ENCODE results near the gene TEX264.

DNA sequence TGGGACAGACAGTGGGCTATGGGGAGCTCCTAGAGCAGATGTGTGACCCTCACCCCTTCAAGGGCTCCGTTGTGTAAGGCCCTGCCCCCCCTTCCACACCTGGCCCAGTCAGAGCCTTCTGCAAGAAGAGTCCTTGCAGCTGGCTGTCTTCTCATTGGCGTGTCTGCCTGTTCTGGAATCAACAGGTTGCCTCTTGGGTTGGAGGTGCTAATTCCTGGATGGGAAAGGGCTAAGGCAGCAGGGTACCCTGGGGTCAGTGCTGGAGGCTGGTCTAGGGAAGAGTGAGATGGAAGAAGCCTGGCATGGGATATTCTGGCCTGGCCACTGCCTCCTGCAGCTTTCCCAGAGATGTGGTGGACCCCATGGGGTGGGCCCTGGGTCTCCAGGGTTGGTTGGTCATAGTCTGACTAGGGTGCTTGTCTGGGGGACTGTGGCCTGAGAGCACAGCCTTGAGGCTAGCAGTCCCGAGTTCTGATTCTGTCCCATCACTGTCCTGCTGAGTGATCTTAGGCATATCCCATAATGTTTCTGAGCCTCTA is 5.1 kb downstream of the TEX264 start:
- TF ChIP-seq SP1 (CRISPR knock-in tag; conservative IDR thresholded peaks at IDR 0.05) (no peak), ZNF263 (CRISPR knock-in tag; IDR thresholded peaks at IDR 0.05; ENCODE audit: low read depth) (no peak), CREB1 (CRISPR knock-in tag; IDR thresholded peaks at IDR 0.05) (no peak), ETV6 (CRISPR knock-in tag; IDR thresholded peaks at IDR 0.05) (no peak), ZNF232 (CRISPR knock-in tag; IDR thresholded peaks at IDR 0.05) (no peak)
- TF ChIP-seq, protein P1, sequence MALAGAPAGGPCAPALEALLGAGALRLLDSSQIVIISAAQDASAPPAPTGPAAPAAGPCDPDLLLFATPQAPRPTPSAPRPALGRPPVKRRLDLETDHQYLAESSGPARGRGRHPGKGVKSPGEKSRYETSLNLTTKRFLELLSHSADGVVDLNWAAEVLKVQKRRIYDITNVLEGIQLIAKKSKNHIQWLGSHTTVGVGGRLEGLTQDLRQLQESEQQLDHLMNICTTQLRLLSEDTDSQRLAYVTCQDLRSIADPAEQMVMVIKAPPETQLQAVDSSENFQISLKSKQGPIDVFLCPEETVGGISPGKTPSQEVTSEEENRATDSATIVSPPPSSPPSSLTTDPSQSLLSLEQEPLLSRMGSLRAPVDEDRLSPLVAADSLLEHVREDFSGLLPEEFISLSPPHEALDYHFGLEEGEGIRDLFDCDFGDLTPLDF (CRISPR knock-in tag; IDR thresholded peaks at IDR 0.05) = no peak
- TF ChIP-seq, protein P2, sequence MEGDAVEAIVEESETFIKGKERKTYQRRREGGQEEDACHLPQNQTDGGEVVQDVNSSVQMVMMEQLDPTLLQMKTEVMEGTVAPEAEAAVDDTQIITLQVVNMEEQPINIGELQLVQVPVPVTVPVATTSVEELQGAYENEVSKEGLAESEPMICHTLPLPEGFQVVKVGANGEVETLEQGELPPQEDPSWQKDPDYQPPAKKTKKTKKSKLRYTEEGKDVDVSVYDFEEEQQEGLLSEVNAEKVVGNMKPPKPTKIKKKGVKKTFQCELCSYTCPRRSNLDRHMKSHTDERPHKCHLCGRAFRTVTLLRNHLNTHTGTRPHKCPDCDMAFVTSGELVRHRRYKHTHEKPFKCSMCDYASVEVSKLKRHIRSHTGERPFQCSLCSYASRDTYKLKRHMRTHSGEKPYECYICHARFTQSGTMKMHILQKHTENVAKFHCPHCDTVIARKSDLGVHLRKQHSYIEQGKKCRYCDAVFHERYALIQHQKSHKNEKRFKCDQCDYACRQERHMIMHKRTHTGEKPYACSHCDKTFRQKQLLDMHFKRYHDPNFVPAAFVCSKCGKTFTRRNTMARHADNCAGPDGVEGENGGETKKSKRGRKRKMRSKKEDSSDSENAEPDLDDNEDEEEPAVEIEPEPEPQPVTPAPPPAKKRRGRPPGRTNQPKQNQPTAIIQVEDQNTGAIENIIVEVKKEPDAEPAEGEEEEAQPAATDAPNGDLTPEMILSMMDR (IDR thresholded peaks at IDR 0.05) = no peak
- TF ChIP-seq, protein P3, sequence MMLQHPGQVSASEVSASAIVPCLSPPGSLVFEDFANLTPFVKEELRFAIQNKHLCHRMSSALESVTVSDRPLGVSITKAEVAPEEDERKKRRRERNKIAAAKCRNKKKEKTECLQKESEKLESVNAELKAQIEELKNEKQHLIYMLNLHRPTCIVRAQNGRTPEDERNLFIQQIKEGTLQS (CRISPR knock-in tag; conservative IDR thresholded peaks at IDR 0.05) = no peak
- TF ChIP-seq, protein P4, sequence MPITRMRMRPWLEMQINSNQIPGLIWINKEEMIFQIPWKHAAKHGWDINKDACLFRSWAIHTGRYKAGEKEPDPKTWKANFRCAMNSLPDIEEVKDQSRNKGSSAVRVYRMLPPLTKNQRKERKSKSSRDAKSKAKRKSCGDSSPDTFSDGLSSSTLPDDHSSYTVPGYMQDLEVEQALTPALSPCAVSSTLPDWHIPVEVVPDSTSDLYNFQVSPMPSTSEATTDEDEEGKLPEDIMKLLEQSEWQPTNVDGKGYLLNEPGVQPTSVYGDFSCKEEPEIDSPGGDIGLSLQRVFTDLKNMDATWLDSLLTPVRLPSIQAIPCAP (CRISPR knock-in tag; IDR thresholded peaks at IDR 0.05) = no peak
- TF ChIP-seq, protein P5, sequence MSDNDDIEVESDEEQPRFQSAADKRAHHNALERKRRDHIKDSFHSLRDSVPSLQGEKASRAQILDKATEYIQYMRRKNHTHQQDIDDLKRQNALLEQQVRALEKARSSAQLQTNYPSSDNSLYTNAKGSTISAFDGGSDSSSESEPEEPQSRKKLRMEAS (CRISPR knock-in tag; IDR thresholded peaks at IDR 0.05) = no peak
- TF ChIP-seq, protein P6, sequence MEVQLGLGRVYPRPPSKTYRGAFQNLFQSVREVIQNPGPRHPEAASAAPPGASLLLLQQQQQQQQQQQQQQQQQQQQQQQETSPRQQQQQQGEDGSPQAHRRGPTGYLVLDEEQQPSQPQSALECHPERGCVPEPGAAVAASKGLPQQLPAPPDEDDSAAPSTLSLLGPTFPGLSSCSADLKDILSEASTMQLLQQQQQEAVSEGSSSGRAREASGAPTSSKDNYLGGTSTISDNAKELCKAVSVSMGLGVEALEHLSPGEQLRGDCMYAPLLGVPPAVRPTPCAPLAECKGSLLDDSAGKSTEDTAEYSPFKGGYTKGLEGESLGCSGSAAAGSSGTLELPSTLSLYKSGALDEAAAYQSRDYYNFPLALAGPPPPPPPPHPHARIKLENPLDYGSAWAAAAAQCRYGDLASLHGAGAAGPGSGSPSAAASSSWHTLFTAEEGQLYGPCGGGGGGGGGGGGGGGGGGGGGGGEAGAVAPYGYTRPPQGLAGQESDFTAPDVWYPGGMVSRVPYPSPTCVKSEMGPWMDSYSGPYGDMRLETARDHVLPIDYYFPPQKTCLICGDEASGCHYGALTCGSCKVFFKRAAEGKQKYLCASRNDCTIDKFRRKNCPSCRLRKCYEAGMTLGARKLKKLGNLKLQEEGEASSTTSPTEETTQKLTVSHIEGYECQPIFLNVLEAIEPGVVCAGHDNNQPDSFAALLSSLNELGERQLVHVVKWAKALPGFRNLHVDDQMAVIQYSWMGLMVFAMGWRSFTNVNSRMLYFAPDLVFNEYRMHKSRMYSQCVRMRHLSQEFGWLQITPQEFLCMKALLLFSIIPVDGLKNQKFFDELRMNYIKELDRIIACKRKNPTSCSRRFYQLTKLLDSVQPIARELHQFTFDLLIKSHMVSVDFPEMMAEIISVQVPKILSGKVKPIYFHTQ (CRISPR knock-in tag; IDR thresholded peaks at IDR 0.05) = no peak
- TF ChIP-seq, protein P7, sequence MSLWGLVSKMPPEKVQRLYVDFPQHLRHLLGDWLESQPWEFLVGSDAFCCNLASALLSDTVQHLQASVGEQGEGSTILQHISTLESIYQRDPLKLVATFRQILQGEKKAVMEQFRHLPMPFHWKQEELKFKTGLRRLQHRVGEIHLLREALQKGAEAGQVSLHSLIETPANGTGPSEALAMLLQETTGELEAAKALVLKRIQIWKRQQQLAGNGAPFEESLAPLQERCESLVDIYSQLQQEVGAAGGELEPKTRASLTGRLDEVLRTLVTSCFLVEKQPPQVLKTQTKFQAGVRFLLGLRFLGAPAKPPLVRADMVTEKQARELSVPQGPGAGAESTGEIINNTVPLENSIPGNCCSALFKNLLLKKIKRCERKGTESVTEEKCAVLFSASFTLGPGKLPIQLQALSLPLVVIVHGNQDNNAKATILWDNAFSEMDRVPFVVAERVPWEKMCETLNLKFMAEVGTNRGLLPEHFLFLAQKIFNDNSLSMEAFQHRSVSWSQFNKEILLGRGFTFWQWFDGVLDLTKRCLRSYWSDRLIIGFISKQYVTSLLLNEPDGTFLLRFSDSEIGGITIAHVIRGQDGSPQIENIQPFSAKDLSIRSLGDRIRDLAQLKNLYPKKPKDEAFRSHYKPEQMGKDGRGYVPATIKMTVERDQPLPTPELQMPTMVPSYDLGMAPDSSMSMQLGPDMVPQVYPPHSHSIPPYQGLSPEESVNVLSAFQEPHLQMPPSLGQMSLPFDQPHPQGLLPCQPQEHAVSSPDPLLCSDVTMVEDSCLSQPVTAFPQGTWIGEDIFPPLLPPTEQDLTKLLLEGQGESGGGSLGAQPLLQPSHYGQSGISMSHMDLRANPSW (CRISPR knock-in tag; conservative IDR thresholded peaks at IDR 0.05; ENCODE audit: low read depth) = no peak
- TF ChIP-seq, protein P8, sequence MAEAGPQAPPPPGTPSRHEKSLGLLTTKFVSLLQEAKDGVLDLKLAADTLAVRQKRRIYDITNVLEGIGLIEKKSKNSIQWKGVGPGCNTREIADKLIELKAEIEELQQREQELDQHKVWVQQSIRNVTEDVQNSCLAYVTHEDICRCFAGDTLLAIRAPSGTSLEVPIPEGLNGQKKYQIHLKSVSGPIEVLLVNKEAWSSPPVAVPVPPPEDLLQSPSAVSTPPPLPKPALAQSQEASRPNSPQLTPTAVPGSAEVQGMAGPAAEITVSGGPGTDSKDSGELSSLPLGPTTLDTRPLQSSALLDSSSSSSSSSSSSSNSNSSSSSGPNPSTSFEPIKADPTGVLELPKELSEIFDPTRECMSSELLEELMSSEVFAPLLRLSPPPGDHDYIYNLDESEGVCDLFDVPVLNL (CRISPR knock-in tag; IDR thresholded peaks at IDR 0.05; ENCODE audit: borderline replicate concordance, low read depth) = no peak

Data from WTC11 (cell line).